Naive thymus-derived CD8-positive, alpha-beta T cell (primary cell): Measurements from ENCODE around the gene AGBL1. TPM values are rescaled to one million over a fixed set of nuclear protein-coding genes. Genes with fewer than 3 reads are reported as not detected.
A peak's percentile ranks its signal among the peaks of the same experiment; 100 is the strongest.

Experiments used
- ATAC-seq, 2 donors: fragments of 150-1000 bp; cut with Tn5 transposase in 1 of 2; sonication (Bioruptor Pico), chemical (Tn5 transposase) in 1 of 2; 1 replicate in 1 of 2; 2 replicates in 1 of 2; pipeline ENCODE4 v1.10.0; 2021; ENCODE audit warnings: mild to moderate bottlenecking in 2 of 2, moderate library complexity in 2 of 2
- POLR2A ChIA-PET: fragments of 350-600 bp; sonication (Branson Sonifier 250); formaldehyde crosslinking; loops from one replicate; lab custom pipeline; 2021; ENCODE audit warnings: antibody characterized with exemption; lab: Charles Lee
- DNase-seq, 10 donors: peaks; one replicate each; pipeline versions ENCODE4 v3.0.0 to v3.0.0-alpha.2; 2020 to 2022
- H3K27ac Mint-ChIP-seq, 10 donors: one replicate each; pipeline ENCODE4 v1.8.0; 2020 to 2022; ENCODE audit warnings: mild to moderate bottlenecking in 10 of 10, mixed read lengths in 10 of 10, moderate library complexity in 4 of 10, inconsistent platforms in 1 of 10
- H3K27me3 Mint-ChIP-seq, 5 donors: one replicate each; pipeline ENCODE4 v1.8.0; 2021 to 2022; ENCODE audit warnings: mixed read lengths in 5 of 5
- H3K36me3 Mint-ChIP-seq, 3 donors: one replicate each; pipeline ENCODE4 v1.8.0; 2020 to 2022; ENCODE audit warnings: mixed read lengths in 3 of 3, mild to moderate bottlenecking in 2 of 3, inconsistent platforms in 1 of 3
- H3K4me1 Mint-ChIP-seq, 4 donors: one replicate each; pipeline ENCODE4 v1.8.0; 2021 to 2022; ENCODE audit warnings: mixed read lengths in 4 of 4
- H3K4me3 Mint-ChIP-seq, 10 donors: one replicate each; pipeline ENCODE4 v1.8.0; 2020 to 2022; ENCODE audit warnings: mild to moderate bottlenecking in 10 of 10, mixed read lengths in 10 of 10, moderate library complexity in 6 of 10, inconsistent platforms in 1 of 10
- H3K9me3 Mint-ChIP-seq, 9 donors: one replicate each; pipeline ENCODE4 v1.8.0; 2020 to 2022; ENCODE audit warnings: mixed read lengths in 9 of 9, mild to moderate bottlenecking in 3 of 9, inconsistent platforms in 1 of 9, moderate library complexity in 1 of 9
- polyA plus RNA-seq, 3 donors: library from polyadenylated mRNA; unstranded; fragments of 300-500 nt; fragmentation: Illumina TruSeq; gene quantifications; one replicate each; pipeline ENCODE4 v1.2.3, GENCODE V29; 2021
- total RNA-seq, 8 experiments: library from RNA in 2 of 8; stranded (reverse) in 2 of 8; gene quantifications; one replicate each; pipeline ENCODE4 v1.2.3 and lab custom pipeline; 2021 to 2026

The AGBL1 gene
- total and polyA plus RNA-seq, 5 experiments from 2014 or later: not detected

- H3K27ac Mint-ChIP-seq: peak overlapping the region in 3 of 10 donors; percentile 11 to 46 (median 35)
Observed at GRCh38 chr15:86620157-86620556, 540.5 kb downstream of the AGBL1 start.

GRCh38 chr15:86620641-86621349, 541.1 kb downstream of the AGBL1 start:
- POLR2A ChIA-PET: no interaction called here
- H3K27ac Mint-ChIP-seq: peak overlapping the region in 4 of 10 donors; percentile 11 to 46 (median 39)

More at GRCh38 chr15:86620157-86620556, 540.5 kb downstream of the AGBL1 start:
- H3K36me3 Mint-ChIP-seq: no peaks in the 10 kb centered on the region
- peaks cover 25 to 57% (median 38%) of the 10 kb centered on the region in 4 donors for H3K4me1 Mint-ChIP-seq
- H3K4me3 Mint-ChIP-seq: peak overlapping the region in 2 of 10 donors; percentile 1 to 9
- DNase-seq: no peak
- POLR2A ChIA-PET: no interaction called here
- H3K27me3 Mint-ChIP-seq: peaks cover 0 to 4% (median 0%) of the 10 kb centered on the region in 5 donors
- ATAC-seq: no peak
- peaks cover 0 to 5% (median 0%) of the 10 kb centered on the region in 9 donors for H3K9me3 Mint-ChIP-seq

GRCh38 chr15:86623236-86623635, 543.6 kb downstream of the AGBL1 start:
- no peak for DNase-seq
- Mint-ChIP-seq H3K4me3 (no peak overlapping the region), H3K27me3 (peaks cover 0 to 4% (median 0%) of the 10 kb centered on the region in 5 donors), H3K36me3 (peaks cover 0 to 8% (median 0%) of the 10 kb centered on the region in 3 donors), H3K27ac (no peak overlapping the region), H3K4me1 (peaks cover 11 to 36% (median 20%) of the 10 kb centered on the region in 4 donors), H3K9me3 (no peaks in the 10 kb centered on the region)
- ATAC-seq: no peak
- POLR2A ChIA-PET: no interaction called here

More at GRCh38 chr15:86620641-86621349, 541.1 kb downstream of the AGBL1 start:
- DNase-seq (no peak), ATAC-seq (no peak)
- H3K27me3 Mint-ChIP-seq: peaks cover 0 to 4% (median 0%) of the 10 kb centered on the region in 5 donors
- peak overlapping the region in 5 of 10 donors; percentile 1 to 33 (median 28) for H3K4me3 Mint-ChIP-seq
- H3K36me3 Mint-ChIP-seq: peaks cover 0 to 2% (median 0%) of the 10 kb centered on the region in 3 donors
- H3K9me3 Mint-ChIP-seq: no peaks in the 10 kb centered on the region
- H3K4me1 Mint-ChIP-seq: peaks cover 18 to 51% (median 33%) of the 10 kb centered on the region in 4 donors

GRCh38 chr15:86624261-86625036, 544.8 kb downstream of the AGBL1 start:
- peaks cover 0 to 8% (median 0%) of the 10 kb centered on the region in 3 donors for H3K36me3 Mint-ChIP-seq
- H3K27ac Mint-ChIP-seq: peak overlapping the region in 2 of 10 donors; percentile 15 to 65
- peaks cover 9 to 31% (median 19%) of the 10 kb centered on the region in 4 donors for H3K4me1 Mint-ChIP-seq
- ATAC-seq (peak; percentile 51 to 58), DNase-seq (peak in 9 of 10 donors; percentile 1 to 62 (median 25))
- H3K27me3 Mint-ChIP-seq: peaks cover 0 to 4% (median 0%) of the 10 kb centered on the region in 5 donors
- H3K4me3 Mint-ChIP-seq: no peak overlapping the region
- H3K9me3 Mint-ChIP-seq: no peaks in the 10 kb centered on the region
- POLR2A ChIA-PET: interaction anchor here (1.5 kb wide), 1 partner anchor 29 kb away, joined by 4 read pairs; no protein-coding TSS in a partner anchor

GRCh38 chr15:86629409-86630356, 550.0 kb downstream of the AGBL1 start:
- peak overlapping the region in 1 of 10 donors; percentile 43 for H3K27ac Mint-ChIP-seq
- peaks cover 3 to 20% (median 9%) of the 10 kb centered on the region in 4 donors for H3K4me1 Mint-ChIP-seq
- ATAC-seq: no peak
- DNase-seq: no peak
- no peak overlapping the region for H3K4me3 Mint-ChIP-seq
- POLR2A ChIA-PET: no interaction called here
- no peaks in the 10 kb centered on the region for H3K27me3 Mint-ChIP-seq
- no peaks in the 10 kb centered on the region for H3K9me3 Mint-ChIP-seq
- peaks cover 0 to 8% (median 0%) of the 10 kb centered on the region in 3 donors for H3K36me3 Mint-ChIP-seq

GRCh38 chr15:86630946-86631345, 551.3 kb downstream of the AGBL1 start:
- Mint-ChIP-seq H3K9me3 (no peaks in the 10 kb centered on the region), H3K36me3 (peaks cover 0 to 4% (median 0%) of the 10 kb centered on the region in 3 donors), H3K27me3 (no peaks in the 10 kb centered on the region), H3K4me1 (peaks cover 2 to 18% (median 6%) of the 10 kb centered on the region in 4 donors), H3K4me3 (no peak overlapping the region), H3K27ac (peak overlapping the region in 1 of 10 donors; percentile 27)
- ATAC-seq (no peak), DNase-seq (no peak)
- POLR2A ChIA-PET: no interaction called here

GRCh38 chr15:86634146-86634545, 554.5 kb downstream of the AGBL1 start:
- Mint-ChIP-seq H3K27ac (no peak overlapping the region), H3K4me3 (no peak overlapping the region), H3K36me3 (peaks cover 0 to 5% (median 0%) of the 10 kb centered on the region in 3 donors), H3K9me3 (no peaks in the 10 kb centered on the region), H3K27me3 (no peaks in the 10 kb centered on the region), H3K4me1 (peaks cover 2 to 18% (median 7%) of the 10 kb centered on the region in 4 donors)
- no peak for ATAC-seq
- POLR2A ChIA-PET: no interaction called here
- DNase-seq: no peak

GRCh38 chr15:86634992-86635638, 555.4 kb downstream of the AGBL1 start:
- Mint-ChIP-seq H3K4me1 (peaks cover 2 to 13% (median 6%) of the 10 kb centered on the region in 4 donors), H3K4me3 (no peak overlapping the region), H3K27ac (no peak overlapping the region), H3K9me3 (peaks cover 0 to 1% (median 0%) of the 10 kb centered on the region in 9 donors), H3K36me3 (peaks cover 0 to 5% (median 0%) of the 10 kb centered on the region in 3 donors), H3K27me3 (no peaks in the 10 kb centered on the region)
- POLR2A ChIA-PET: no interaction called here
- ATAC-seq (no peak), DNase-seq (no peak)

GRCh38 chr15:86644339-86644738, 564.7 kb downstream of the AGBL1 start:
- Mint-ChIP-seq H3K27me3 (peaks cover 0 to 1% (median 0%) of the 10 kb centered on the region in 5 donors), H3K4me1 (peaks cover 0 to 1% (median 0%) of the 10 kb centered on the region in 4 donors), H3K27ac (no peak overlapping the region), H3K9me3 (peaks cover 0 to 1% (median 0%) of the 10 kb centered on the region in 9 donors), H3K4me3 (no peak overlapping the region), H3K36me3 (no peaks in the 10 kb centered on the region)
- POLR2A ChIA-PET: interaction anchor here (0.8 kb wide), 1 partner anchor 9 kb away, joined by 3 read pairs; no protein-coding TSS in a partner anchor
- ATAC-seq (no peak), DNase-seq (no peak)

- Mint-ChIP-seq H3K27me3 (peaks cover 0 to 1% (median 0%) of the 10 kb centered on the region in 5 donors), H3K4me3 (no peak overlapping the region)
- POLR2A ChIA-PET: no interaction called here
Observed at GRCh38 chr15:86645925-86646500, 566.3 kb downstream of the AGBL1 start.

GRCh38 chr15:86647810-86648440, 568.3 kb downstream of the AGBL1 start:
- Mint-ChIP-seq H3K9me3 (no peaks in the 10 kb centered on the region), H3K4me3 (no peak overlapping the region), H3K27me3 (peaks cover 0 to 1% (median 0%) of the 10 kb centered on the region in 5 donors), H3K36me3 (no peaks in the 10 kb centered on the region), H3K27ac (no peak overlapping the region), H3K4me1 (peaks cover 9 to 31% (median 24%) of the 10 kb centered on the region in 4 donors)
- ATAC-seq: no peak
- POLR2A ChIA-PET: no interaction called here
- no peak for DNase-seq

More at GRCh38 chr15:86645925-86646500, 566.3 kb downstream of the AGBL1 start:
- no peak for DNase-seq
- H3K9me3 Mint-ChIP-seq: no peaks in the 10 kb centered on the region
- ATAC-seq: no peak
- no peaks in the 10 kb centered on the region for H3K36me3 Mint-ChIP-seq
- H3K27ac Mint-ChIP-seq: peak overlapping the region in 1 of 10 donors; percentile 48
- H3K4me1 Mint-ChIP-seq: peaks cover 1 to 12% (median 6%) of the 10 kb centered on the region in 4 donors
